SK-N-SH (cell line): ENCODE data around the gene GRM1. TPM values are rescaled to one million over a fixed set of nuclear protein-coding genes. Genes with fewer than 3 reads are reported as not detected.

Experiments
- CTCF ChIA-PET: fragments of 300-600, 350-600 bp; formaldehyde crosslinking; extraction: SDS; loops from one replicate; lab custom pipeline; 2021; lab: Yijun Ruan, JAX
- POLR2A ChIA-PET: fragments of 350-600 bp; sonication (Branson Sonifier 250); formaldehyde crosslinking; extraction: SDS; loops from one replicate; lab custom pipeline; 2020; ENCODE audit warnings: antibody characterized with exemption, inconsistent platforms; lab: Yijun Ruan, JAX
- DNase-seq: peaks from one replicate; pipeline ENCODE4 v3.0.0; 2012
- H2AFZ ChIP-seq: fragments of 200-600 bp; sonication (generic); 2 replicates; pipeline ENCODE4 v1.8.1; 2016; ENCODE audit warnings: antibody characterized with exemption, mild to moderate bottlenecking, low read depth
- H3F3A ChIP-seq: fragments of 200-600 bp; sonication (generic); replicated peaks from 2 replicates; pipeline ENCODE3; 2016; ENCODE audit warnings: antibody characterized with exemption, mild to moderate bottlenecking; ENCODE audit not compliant: insufficient read depth
- H3K27ac ChIP-seq, 2 experiments: fragments of 200-500 bp in 1 of 2; fragments of 200-600 bp in 1 of 2; sonication (Bioruptor generic) in 1 of 2; sonication (generic), shearing (Covaris generic) in 1 of 2; 2 replicates each; pipeline versions ENCODE4 v1.5.1 to v1.6.1; 2014 to 2016; ENCODE audit warnings: low read depth in 2 of 2, inconsistent platforms in 1 of 2, low read length in 1 of 2, mild to moderate bottlenecking in 1 of 2, mixed read lengths in 1 of 2
- H3K27me3 ChIP-seq: fragments of 200-600 bp; sonication (generic), shearing (Covaris generic); 2 replicates; pipeline ENCODE4 v1.6.1; 2016; ENCODE audit warnings: mixed run types; ENCODE audit not compliant: insufficient read depth
- H3K36me3 ChIP-seq, 2 experiments: fragments of 200-500 bp in 1 of 2; fragments of 200-600 bp in 1 of 2; sonication (Bioruptor generic) in 1 of 2; sonication (generic) in 1 of 2; replicated peaks in 1 of 2; 2 replicates each; pipeline versions ENCODE3 to v1.5.1; 2014 to 2016; ENCODE audit warnings: low read length in 1 of 2, mild to moderate bottlenecking in 1 of 2; ENCODE audit not compliant: insufficient read depth in 2 of 2, control insufficient read depth in 1 of 2
- H3K4me1 ChIP-seq, 2 experiments: fragments of 200-500 bp in 1 of 2; fragments of 200-600 bp in 1 of 2; sonication (Bioruptor generic) in 1 of 2; sonication (generic), shearing (Covaris generic) in 1 of 2; 2 replicates each; pipeline versions ENCODE4 v1.5.1 to v1.6.1; 2014 to 2016; ENCODE audit warnings: low read depth in 1 of 2, low read length in 1 of 2, mixed run types in 1 of 2; ENCODE audit not compliant: insufficient read depth in 2 of 2, control insufficient read depth in 1 of 2
- H3K4me2 ChIP-seq: fragments of 200-600 bp; sonication (generic), shearing (Covaris generic); 2 replicates; pipeline ENCODE4 v1.6.1; 2017; ENCODE audit warnings: mixed run types
- H3K4me3 ChIP-seq, 2 experiments: fragments of 200-500 bp in 1 of 2; fragments of 200-600 bp in 1 of 2; sonication (Bioruptor generic) in 1 of 2; sonication (generic), shearing (Covaris generic) in 1 of 2; 2 replicates each; pipeline versions ENCODE4 v1.5.1 to v1.8.1; 2014 to 2016; ENCODE audit warnings: low read depth in 2 of 2, inconsistent platforms in 1 of 2, low read length in 1 of 2, mild to moderate bottlenecking in 1 of 2, mixed read lengths in 1 of 2, moderate library complexity in 1 of 2
- H3K79me2 ChIP-seq: fragments of 200-600 bp; sonication (generic); 2 replicates; pipeline ENCODE4 v1.8.1; 2017; ENCODE audit warnings: mild to moderate bottlenecking; ENCODE audit not compliant: insufficient read depth
- H3K9ac ChIP-seq: fragments of 200-600 bp; sonication (generic); 2 replicates; pipeline ENCODE4 v1.6.1; 2017; ENCODE audit warnings: mixed run types
- H3K9me2 ChIP-seq: fragments of 200-600 bp; sonication (generic); 2 replicates; pipeline ENCODE4 v1.6.1; 2017; ENCODE audit warnings: mixed run types
- H3K9me3 ChIP-seq: fragments of 200-600 bp; sonication (generic); 2 replicates; pipeline ENCODE4 v1.6.1; 2017; ENCODE audit warnings: mixed run types, mild to moderate bottlenecking, moderate library complexity
- H4K20me1 ChIP-seq: fragments of 200-600 bp; sonication (generic); 2 replicates; pipeline ENCODE4 v1.6.1; 2017; ENCODE audit warnings: mild to moderate bottlenecking, mixed run types; ENCODE audit not compliant: insufficient read depth
- CHD2 ChIP-seq: fragments of 150-350 bp; IDR thresholded peaks from 2 replicates; pipeline ENCODE4 v1.6.1; 2018; ENCODE audit warnings: low read length; ENCODE audit not compliant: partially characterized antibody
- ELF1 ChIP-seq: IDR thresholded peaks from 2 replicates; pipeline ENCODE4 v1.4.0; 2012
- FOXM1 ChIP-seq: IDR thresholded peaks from 2 replicates; pipeline ENCODE4 v1.4.0; 2012; ENCODE audit warnings: low read depth, mild to moderate bottlenecking
- GABPA ChIP-seq: IDR thresholded peaks from 2 replicates; pipeline ENCODE4 v1.4.0; 2012; ENCODE audit warnings: low read depth, mild to moderate bottlenecking
- JUND ChIP-seq: IDR thresholded peaks from 2 replicates; pipeline ENCODE4 v1.4.0; 2012
- MEF2A ChIP-seq: IDR thresholded peaks from 2 replicates; pipeline ENCODE4 v1.4.0; 2012; ENCODE audit warnings: low read depth, borderline replicate concordance
- MXI1 ChIP-seq: IDR thresholded peaks from 2 replicates; pipeline ENCODE4 v1.6.1; 2012; ENCODE audit warnings: mild to moderate bottlenecking, low read depth, low read length, improper control_type of control experiment
- NFIC ChIP-seq: IDR thresholded peaks from 2 replicates; pipeline ENCODE4 v1.4.0; 2012; ENCODE audit warnings: borderline replicate concordance
- PBX3 ChIP-seq: IDR thresholded peaks from 2 replicates; pipeline ENCODE4; 2012
- POLR2AphosphoS5 ChIP-seq: IDR thresholded peaks from 2 replicates; pipeline ENCODE4 v1.6.1; 2012; ENCODE audit warnings: low read depth, low read length
- RFX5 ChIP-seq: IDR thresholded peaks from 2 replicates; pipeline ENCODE4 v1.6.1; 2012; ENCODE audit warnings: mild to moderate bottlenecking, improper control_type of control experiment, low read length
- RXRA ChIP-seq: IDR thresholded peaks from 2 replicates; pipeline ENCODE4 v1.4.0; 2012; ENCODE audit warnings: low read depth, mild to moderate bottlenecking, borderline replicate concordance
- TAF1 ChIP-seq: IDR thresholded peaks from 2 replicates; pipeline ENCODE4 v1.6.1; 2012; ENCODE audit warnings: low read depth, mild to moderate bottlenecking, low read length, moderate library complexity, borderline replicate concordance
- TEAD4 ChIP-seq: IDR thresholded peaks from 2 replicates; pipeline ENCODE4 v1.4.0; 2012; ENCODE audit warnings: mild to moderate bottlenecking, borderline replicate concordance; ENCODE audit not compliant: insufficient read depth
- YY1 ChIP-seq: IDR thresholded peaks from 2 replicates; pipeline ENCODE4 v1.4.0; 2012; ENCODE audit warnings: low read depth, mild to moderate bottlenecking
- WGBS: methylation state at CpG from one replicate; pipeline ENCODE4 v1.1.6; 2017; ENCODE audit warnings: low lambda C conversion rate; 5-methylcytosine and 5-hydroxymethylcytosine counted together
- polyA plus RNA-seq, 3 experiments: library from polyadenylated mRNA; depleted of rRNA; stranded (reverse); fragments of >200 nt; gene quantifications; 2 replicates each; pipeline ENCODE4 v1.2.3, GENCODE V29; 2012
- TF ChIP-seq, protein P1 (sequence below): fragments of 200-600 bp; sonication (generic); IDR thresholded peaks from 2 replicates; pipeline ENCODE4 v1.6.1; 2017; ENCODE audit warnings: antibody characterized with exemption, mild to moderate bottlenecking, moderate library complexity
- TF ChIP-seq, protein P2 (sequence below): IDR thresholded peaks from 2 replicates; pipeline ENCODE4 v1.6.1; 2012; ENCODE audit warnings: mild to moderate bottlenecking, low read depth, low read length, moderate library complexity

Gene GRM1
- polyA plus RNA-seq, 1 of the 3 experiments (the other 2 are of a cell fraction), result 0.05 TPM

DNA sequence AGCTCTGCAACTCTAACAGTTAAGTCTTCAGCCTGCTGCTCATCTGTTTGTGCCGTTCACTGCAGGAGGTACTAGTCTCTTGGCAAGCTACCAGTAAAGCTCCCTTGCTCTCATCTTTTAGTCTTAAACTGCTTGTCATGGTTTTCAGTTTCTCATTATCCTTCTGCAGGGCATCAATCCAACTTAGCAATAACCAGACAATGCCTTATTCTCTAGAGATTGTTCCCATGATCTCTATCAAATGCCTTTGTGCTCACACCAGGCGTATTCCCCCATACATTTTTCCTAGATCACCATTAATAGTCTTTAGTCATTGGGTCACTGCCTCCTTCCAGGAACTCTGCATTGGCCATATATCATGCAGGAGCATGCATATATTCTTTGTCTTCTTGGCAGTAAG, 171.3 kb downstream of the GRM1 start:
- Histone ChIP-seq H4K20me1 (no peaks in the 10 kb centered on the region), H2AFZ (no peak overlapping the region), H3K4me1 (no peaks in the 10 kb centered on the region), H3K4me2 (no peak overlapping the region), H3K4me3 (no peak overlapping the region), H3F3A (no peaks in the 10 kb centered on the region)
- POLR2A ChIA-PET, result no interaction called here
- no peak for DNase-seq
- TF ChIP-seq RFX5 (no peak), POLR2AphosphoS5 (no peak), ELF1 (no peak), MEF2A (no peak), PBX3 (no peak), FOXM1 (no peak), GABPA (no peak), TEAD4 (no peak), TAF1 (no peak), MXI1 (no peak), YY1 (no peak), NFIC (no peak), CHD2 (no peak), JUND (no peak), RXRA (no peak)
- TF ChIP-seq, protein P1, sequence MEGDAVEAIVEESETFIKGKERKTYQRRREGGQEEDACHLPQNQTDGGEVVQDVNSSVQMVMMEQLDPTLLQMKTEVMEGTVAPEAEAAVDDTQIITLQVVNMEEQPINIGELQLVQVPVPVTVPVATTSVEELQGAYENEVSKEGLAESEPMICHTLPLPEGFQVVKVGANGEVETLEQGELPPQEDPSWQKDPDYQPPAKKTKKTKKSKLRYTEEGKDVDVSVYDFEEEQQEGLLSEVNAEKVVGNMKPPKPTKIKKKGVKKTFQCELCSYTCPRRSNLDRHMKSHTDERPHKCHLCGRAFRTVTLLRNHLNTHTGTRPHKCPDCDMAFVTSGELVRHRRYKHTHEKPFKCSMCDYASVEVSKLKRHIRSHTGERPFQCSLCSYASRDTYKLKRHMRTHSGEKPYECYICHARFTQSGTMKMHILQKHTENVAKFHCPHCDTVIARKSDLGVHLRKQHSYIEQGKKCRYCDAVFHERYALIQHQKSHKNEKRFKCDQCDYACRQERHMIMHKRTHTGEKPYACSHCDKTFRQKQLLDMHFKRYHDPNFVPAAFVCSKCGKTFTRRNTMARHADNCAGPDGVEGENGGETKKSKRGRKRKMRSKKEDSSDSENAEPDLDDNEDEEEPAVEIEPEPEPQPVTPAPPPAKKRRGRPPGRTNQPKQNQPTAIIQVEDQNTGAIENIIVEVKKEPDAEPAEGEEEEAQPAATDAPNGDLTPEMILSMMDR, result no peak
- TF ChIP-seq, all 33 proteins: peak for 0
- CTCF ChIA-PET, result no interaction called here
- no peak overlapping the region for H3K27ac ChIP-seq
- H3K9me2 ChIP-seq, result no peaks in the 10 kb centered on the region
- 2% methylated on average over 2 of the region's 2 CpGs for WGBS
- H3K36me3 ChIP-seq, result no peaks in the 10 kb centered on the region
- H3K27me3 ChIP-seq, result no peaks in the 10 kb centered on the region
- H3K9me3 ChIP-seq, result no peaks in the 10 kb centered on the region
- H3K79me2 ChIP-seq, result no peaks in the 10 kb centered on the region
- no peak overlapping the region for H3K9ac ChIP-seq

DNA sequence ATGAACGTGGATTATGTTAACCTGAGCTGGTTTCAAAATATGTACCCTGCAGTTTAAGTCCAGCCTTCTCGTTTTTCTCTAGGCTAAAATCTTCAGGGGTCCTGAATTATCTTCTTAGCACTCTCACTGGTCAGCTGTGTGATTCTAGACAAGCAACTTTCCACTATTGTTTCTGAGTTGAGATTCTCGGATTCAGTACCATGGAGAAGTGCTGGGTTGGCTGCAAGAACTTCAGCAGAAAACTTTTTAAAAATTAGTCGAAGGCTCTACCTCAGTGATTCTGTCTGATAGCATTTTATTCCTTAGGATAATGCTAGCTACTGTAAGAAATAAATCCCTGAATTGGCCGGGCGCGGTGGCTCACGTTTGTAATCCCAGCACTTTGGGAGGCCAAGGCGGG, 173.7 kb downstream of the GRM1 start:
- H3K79me2 ChIP-seq, result no peaks in the 10 kb centered on the region
- H3K9me2 ChIP-seq, result no peaks in the 10 kb centered on the region
- DNase-seq, result no peak
- H2AFZ ChIP-seq, result no peak overlapping the region
- no peaks in the 10 kb centered on the region for H3K27me3 ChIP-seq
- H3K4me1 ChIP-seq, result no peaks in the 10 kb centered on the region
- ChIA-PET CTCF (no interaction called here), POLR2A (no interaction called here)
- no peak overlapping the region for H3K27ac ChIP-seq
- WGBS, result 42% methylated on average over 8 of the region's 9 CpGs
- no peaks in the 10 kb centered on the region for H4K20me1 ChIP-seq
- H3F3A ChIP-seq, result no peaks in the 10 kb centered on the region
- TF ChIP-seq, protein P2, sequence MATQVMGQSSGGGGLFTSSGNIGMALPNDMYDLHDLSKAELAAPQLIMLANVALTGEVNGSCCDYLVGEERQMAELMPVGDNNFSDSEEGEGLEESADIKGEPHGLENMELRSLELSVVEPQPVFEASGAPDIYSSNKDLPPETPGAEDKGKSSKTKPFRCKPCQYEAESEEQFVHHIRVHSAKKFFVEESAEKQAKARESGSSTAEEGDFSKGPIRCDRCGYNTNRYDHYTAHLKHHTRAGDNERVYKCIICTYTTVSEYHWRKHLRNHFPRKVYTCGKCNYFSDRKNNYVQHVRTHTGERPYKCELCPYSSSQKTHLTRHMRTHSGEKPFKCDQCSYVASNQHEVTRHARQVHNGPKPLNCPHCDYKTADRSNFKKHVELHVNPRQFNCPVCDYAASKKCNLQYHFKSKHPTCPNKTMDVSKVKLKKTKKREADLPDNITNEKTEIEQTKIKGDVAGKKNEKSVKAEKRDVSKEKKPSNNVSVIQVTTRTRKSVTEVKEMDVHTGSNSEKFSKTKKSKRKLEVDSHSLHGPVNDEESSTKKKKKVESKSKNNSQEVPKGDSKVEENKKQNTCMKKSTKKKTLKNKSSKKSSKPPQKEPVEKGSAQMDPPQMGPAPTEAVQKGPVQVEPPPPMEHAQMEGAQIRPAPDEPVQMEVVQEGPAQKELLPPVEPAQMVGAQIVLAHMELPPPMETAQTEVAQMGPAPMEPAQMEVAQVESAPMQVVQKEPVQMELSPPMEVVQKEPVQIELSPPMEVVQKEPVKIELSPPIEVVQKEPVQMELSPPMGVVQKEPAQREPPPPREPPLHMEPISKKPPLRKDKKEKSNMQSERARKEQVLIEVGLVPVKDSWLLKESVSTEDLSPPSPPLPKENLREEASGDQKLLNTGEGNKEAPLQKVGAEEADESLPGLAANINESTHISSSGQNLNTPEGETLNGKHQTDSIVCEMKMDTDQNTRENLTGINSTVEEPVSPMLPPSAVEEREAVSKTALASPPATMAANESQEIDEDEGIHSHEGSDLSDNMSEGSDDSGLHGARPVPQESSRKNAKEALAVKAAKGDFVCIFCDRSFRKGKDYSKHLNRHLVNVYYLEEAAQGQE, result 0 out of 2 replicates have a peak, but pooled peaks have one; percentile 60
- TF ChIP-seq POLR2AphosphoS5, result no peak
- H3K9me3 ChIP-seq, result no peaks in the 10 kb centered on the region
- H3K4me3 ChIP-seq, result no peak overlapping the region
- no peak overlapping the region for H3K9ac ChIP-seq
- no peak overlapping the region for H3K4me2 ChIP-seq
- H3K36me3 ChIP-seq, result no peaks in the 10 kb centered on the region
